Stromal cell of bone marrow (primary cell): Measurements from ENCODE around the gene SRP72.
"Not testable (repeated sequence)": the region's sequence is repeated elsewhere in the genome, so short reads cannot be mapped to it uniquely, and the experiment has no call there.

ENCODE experiments used
- DNase-seq: peaks from one replicate; pipeline ENCODE4 v3.0.0-alpha.2; 2012; ENCODE audit warnings: low read depth

The SRP72 gene, protein sequence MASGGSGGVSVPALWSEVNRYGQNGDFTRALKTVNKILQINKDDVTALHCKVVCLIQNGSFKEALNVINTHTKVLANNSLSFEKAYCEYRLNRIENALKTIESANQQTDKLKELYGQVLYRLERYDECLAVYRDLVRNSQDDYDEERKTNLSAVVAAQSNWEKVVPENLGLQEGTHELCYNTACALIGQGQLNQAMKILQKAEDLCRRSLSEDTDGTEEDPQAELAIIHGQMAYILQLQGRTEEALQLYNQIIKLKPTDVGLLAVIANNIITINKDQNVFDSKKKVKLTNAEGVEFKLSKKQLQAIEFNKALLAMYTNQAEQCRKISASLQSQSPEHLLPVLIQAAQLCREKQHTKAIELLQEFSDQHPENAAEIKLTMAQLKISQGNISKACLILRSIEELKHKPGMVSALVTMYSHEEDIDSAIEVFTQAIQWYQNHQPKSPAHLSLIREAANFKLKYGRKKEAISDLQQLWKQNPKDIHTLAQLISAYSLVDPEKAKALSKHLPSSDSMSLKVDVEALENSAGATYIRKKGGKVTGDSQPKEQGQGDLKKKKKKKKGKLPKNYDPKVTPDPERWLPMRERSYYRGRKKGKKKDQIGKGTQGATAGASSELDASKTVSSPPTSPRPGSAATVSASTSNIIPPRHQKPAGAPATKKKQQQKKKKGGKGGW

DNA sequence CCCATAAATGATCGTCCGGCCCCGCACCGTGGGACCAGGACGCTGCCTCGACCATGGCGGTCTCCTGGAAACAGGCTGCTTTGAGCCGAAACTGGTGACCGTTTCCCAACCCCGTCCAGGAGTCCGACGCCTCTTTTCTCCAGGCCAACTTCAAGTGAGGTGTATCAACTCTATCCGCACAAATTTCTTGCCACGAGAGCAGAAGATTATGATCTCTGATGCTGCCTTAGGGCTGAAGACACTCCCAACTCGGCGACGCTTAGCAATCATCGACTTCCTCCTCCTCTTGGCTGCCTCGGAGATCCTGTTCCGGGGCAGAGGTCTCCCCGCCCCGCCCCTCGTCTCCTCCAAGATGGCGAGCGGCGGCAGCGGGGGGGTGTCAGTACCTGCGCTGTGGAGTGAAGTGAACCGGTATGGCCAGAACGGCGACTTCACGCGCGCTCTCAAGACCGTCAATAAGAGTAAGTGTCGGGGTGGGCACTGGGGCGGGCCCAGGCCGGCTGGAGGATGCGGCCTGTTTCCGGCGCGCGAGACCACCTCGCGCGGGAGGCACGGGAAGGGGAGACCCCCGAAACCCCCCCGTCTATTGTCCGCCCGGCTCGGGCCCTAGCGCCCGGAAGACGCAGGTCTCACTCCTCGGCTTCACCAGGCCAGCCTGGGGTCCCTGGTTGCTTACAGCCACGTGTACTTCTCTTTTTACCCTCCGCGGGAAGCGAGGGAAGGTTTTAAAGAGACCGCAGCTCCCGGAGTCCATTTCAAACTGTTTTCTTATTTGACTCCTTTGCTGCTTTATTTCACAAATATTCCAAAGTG lies at the start of gene SRP72:
Gene SRP72 (plus strand): TSS at position 334 of the 813 bp plus-strand sequence. CDS start 19 bp downstream, at position 353.
- DNase-seq = peak; percentile 80

DNA sequence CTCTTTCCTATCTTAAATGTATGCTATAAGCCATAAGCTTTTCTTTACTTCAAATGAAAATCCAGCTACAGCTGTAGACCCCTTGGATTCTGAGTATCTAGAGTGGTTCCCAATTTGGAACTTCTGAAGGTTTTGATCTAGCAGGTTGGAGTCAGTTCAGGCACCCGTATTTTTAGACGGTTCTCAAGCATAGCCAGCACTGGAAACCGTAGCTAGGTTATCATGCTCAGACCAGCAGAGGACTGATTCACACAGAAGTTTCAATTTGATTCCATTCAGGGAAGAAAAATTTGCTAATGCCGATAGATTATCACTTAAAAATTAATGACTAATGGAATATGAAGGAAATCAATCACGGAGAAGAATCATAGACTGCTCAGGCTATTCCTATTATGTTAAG lies 43.2 kb upstream of the SRP72 start:
- no peak for DNase-seq

DNA sequence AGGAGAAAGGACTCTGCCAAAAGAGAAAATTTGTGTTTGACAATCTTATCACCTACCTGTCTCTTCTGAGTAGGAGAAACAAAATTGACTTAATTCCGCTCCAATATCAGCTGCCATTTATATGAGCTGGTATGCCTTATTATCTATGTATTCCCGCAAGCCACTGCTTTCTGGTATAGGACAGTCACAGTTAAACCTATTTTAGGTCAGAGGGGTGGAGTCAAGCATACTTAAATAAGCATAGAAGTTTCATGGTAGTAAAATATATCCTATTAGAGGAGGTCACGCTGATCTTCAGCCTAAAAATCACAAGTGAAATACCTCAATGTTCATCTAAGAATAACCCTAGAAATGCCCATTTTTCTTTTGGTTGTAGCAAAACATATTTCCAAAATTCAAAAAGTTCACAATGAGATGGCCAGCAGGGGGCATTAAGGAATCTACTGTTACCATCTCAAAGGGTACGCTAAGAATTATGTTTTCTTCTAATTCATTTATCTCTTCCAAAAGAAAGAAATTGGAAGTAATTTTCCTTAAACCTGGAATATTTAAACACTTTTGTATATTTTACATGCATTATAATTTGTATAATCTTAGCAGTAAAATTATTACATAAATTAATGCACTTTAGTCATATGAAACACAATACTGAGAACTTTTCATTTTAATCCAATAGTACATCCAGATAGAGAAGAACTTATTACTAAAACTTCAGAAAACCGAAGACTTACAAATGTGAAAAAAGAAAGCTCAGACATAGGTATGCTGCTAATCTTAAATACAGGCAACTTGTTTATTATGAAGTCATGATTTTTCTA lies 42.5 kb upstream of the SRP72 start:
- DNase-seq = no peak

DNA sequence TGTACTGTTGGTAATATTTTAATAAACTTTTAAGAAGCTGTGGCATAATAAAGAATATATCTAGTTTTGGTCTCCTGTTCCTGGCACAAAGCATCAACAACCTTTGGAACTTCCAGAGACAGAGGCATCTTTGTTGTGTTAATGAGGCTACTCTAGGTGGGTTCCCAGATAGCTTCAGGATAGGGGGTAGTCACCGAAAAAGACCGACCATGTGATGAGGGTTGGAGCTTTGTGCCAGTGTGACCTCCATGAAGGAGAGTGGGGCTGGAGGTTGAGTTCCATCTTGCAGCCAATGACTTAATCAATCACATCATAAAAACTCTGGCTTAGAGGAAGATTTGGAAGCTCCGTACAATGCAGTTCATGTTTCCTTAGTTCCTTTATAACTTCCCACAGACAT lies 41.9 kb upstream of the SRP72 start:
- no peak for DNase-seq

DNA sequence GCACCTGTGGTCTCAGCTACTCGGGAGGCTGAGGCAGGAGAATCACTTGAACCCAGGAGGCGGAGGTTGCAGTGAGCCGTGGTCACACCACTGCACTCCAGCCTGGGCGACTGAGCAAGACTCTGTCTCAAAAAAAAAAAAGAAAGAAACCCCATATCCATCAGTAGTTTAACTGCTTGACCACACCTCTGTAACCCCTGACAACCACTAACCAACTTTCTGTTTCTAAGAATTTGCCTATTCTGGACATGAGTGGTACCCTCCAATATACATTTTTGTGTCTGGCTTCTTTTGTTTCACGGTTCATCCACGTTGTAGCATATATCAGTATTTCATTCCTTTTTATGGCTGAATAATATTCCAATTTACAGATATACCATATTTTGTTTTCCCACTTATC lies 41.1 kb upstream of the SRP72 start:
- DNase-seq = no peak

DNA sequence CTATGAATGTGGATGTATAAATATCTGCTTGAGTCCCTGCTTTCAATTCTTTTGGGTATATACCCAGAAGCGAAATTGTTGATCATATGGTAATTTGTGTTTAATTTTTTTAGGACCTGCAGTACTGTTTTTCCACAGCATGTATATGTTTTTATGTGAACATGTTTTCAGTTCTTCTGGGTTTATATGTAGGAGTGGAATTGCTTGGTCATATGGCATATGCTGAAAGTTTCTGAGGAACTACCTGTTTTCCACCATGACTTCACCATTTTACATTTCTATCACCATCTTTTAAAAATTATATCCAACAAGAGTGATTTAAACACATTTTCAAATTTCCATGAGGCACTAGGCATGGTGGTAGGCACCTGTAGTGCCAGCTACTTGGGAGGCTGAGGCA lies 40.2 kb upstream of the SRP72 start:
- DNase-seq = no peak

DNA sequence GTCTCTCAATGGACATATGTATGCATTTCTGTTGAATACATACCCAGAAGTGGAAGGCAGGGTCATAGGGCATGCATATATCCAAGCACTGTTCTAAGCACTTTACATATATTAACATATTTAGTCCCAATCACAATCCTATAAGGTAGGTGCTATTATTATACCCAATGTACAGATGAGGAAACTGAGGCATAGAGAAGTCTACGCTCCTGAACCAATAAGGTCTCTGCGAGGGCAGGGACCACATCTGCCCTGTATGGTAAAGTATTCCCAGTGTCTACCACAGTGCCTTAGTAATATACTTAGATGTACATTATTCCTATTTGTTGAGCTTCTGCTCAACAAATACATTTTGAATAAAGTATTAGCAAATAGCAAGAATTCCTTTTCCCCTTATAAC lies 37.2 kb upstream of the SRP72 start:
- no peak for DNase-seq

DNA sequence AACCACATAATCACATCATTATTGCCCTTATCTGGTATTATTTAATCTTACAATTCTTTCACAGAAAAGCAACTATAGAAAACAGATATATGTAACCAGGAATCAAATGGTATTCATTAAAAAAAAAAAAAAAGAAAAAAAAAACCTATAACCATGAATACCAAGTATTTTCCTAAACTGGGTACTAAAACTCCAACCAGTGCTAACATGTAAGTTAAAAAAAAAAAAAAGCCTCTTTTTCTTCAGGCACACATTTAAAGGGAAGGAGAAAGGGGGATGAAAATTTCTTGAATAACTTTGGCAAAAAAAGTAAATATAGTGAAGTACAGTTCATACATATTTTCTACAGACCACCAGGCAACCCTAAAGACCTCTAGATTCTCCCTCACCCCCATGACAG lies 34.1 kb upstream of the SRP72 start:
- DNase-seq = no peak

DNA sequence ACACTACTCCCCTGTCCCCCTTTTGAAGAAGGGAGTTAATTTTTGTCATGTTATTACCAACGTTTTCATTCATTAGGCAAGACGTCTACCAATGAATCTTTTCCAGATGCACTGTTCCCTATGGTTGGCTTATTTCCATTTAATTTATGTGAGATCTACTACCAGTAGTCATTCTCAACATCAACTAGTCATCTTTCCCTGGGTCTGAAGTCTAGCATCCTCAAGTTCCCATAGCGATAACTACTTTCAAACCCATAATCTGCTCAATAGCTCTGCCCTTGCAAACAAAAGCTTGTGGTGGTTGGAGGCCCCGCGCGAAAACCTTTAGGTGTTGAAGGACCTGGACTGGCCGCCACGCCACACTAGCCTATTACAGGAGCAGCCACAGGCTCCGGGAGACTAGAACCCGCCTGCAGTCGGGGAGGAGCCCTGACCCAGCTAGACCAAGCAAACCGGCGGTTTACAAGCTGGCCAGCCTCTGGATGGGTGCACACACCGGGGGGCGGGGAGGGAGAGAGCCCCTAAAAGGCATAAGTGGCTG lies 32.7 kb upstream of the SRP72 start:
- no peak for DNase-seq

DNA sequence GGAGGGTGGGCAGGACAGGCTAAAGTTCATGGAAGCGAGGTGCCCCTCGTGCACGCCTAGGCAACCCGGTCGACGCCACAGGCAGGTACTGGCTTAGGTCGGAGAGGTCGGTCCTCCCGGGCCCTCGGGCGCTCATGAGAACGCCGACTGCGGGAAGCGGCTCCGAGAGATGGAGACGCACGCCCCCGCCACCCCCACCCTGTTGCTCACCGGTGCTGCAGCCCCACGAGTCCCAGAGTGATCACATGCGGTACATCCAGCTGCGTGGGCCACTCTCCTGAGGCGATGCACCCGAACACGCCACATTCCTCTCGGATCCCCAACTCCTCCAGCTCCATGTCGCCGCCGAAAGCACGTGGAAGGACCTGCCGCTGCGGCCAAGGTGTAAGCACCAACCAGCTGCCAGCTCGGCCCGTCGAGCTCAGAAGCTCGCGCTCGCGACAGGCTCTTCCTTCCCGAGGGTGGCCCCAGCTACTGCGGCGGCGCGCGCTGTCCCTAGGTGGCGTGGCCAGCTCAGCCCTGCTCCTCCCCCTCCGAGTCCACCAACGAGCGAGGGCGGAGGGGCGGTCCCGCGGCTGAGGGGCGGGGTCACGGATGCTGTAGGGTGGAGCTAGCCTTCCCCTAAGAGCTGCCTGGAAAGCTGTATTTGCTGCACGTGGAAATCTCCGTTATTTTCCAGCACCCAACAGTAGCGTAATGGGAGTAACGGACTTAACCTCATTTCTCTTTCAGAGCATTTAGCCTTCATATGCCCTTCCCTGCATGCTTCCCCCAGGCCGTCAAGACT lies 32.1 kb upstream of the SRP72 start, which contains the start of gene PPAT:
Gene PPAT (minus strand): TSS at position 476 of the 787 bp plus-strand sequence. CDS start 138 bp downstream, at position 338.
- peak; percentile 92 for DNase-seq

DNA sequence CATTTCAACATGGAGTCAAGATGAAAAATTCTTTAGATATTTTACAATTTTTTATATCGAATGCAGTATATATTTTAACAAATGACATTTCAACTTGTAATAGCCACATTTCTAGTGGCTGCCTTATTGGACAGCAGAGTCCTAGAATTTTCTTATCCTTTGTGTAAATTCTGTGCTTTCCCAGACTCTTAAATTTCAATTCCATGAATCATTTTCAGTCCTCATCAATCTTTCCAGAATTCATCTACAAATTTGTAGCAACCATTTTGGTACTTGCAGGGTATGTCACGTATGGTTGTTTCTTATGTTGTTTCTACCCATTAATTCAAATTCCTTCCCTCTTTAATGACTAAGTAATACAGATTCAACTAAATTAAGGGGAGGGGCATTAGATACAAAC lies 28.7 kb upstream of the SRP72 start:
- no peak for DNase-seq

DNA sequence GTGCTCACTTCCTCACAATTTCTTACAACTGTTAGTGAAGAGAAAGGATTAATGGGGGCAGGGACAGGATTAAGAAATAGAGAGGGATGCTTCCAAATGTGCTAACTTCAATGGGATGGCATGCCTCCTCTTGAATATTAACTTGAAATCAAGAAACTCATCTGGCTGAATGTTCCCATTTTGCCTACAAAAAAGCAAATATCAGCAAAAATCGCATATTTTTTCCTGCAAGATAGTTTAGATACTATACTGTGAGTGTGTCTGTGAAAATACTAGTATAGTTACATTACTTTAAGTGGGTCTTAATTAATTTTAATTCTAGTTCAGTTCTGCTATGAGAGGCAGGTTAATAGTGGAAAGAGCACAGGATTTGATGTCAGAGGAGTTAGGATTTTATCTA lies 26.4 kb upstream of the SRP72 start:
- DNase-seq = no peak

DNA sequence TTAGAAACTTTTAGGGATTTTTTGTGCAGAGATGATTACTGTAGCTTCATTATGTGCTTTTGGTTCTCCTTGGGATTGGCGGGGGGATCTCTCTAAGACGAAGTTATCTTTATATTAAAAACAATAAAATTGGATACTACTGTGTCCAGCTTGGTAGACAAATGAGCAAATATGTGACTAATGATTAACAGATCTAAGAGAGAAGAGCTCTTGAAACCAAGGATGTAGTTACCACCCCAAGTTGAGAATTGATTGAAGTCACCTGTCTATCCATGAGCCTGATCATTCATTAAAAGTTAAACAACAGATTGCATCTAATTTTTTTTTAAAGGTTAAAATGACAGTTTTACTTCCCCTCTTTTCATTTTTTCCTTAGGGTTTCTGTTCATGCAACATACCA lies 22.7 kb upstream of the SRP72 start:
- DNase-seq = no peak

DNA sequence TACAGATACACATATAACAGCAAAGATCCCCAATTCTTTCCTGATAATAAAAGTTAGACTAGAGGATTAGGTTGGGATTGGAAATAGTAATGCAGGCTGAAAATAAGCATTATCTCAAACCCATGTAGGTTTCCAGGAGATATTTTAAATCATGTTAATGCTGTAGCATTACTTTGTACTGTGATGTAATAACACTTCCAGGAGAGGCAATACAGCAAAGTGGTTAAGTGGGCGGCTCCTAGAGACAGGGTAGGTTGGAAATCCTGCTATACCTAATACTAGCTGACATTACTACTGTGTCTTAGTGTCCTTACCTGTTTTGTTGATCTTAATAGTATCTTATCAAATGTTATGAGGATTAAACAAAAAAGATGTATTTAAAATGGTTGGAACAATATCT lies 21.7 kb upstream of the SRP72 start:
- DNase-seq = no peak

DNA sequence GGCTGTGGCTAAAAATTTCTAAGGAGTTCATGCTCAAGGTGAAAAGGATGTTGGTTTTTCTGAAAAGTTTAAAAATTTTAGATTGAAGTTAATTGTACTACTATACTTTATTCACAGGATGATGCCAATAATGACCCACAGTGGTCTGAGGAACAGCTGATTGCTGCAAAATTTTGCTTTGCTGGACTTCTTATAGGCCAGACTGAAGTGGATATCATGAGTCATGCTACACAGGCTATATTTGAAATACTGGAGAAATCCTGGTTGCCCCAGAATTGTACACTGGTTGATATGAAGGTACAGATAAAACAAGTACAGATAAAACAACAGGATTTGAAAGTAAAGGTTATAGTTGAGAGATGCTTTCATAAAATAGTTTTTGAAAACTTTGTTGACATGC lies 19.1 kb upstream of the SRP72 start:
- DNase-seq = no peak

DNA sequence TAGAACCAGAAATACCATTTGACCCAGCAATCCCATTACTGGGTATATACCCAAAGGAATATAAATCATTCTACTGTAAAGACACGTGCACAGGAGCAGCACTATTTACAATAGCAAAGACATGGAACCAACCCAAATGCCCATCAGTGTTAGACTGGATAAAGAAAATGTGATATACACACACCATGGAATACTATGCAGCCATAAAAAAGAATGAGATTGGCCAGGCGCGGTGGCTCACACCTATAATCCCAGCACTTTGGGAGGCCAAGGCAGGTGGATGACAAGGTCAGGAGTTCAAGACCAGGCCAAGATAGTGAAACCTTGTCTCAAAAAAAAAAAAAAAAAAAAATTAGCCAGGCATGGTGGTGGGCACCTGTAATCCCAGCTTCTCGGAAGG lies 17.9 kb upstream of the SRP72 start:
- DNase-seq = not testable (repeated sequence)

DNA sequence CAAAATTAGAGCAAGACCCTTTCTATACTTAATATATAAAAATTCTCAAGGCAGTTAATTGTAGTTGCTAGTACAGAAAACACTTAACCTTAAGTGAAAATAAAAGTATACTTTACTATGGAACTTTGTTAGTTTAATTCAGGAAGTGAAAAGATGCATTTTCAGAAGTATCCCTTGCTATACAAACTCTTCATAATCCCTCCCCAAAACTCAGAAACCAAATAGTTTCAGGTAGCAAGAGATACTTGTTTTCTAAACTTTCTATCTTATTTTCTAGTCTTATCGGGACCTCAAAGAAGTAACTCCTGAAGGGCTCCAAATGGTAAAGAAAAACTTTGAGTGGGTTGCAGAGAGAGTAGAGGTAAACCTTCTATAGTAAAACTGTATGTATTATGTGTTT lies 17.1 kb upstream of the SRP72 start:
- no peak for DNase-seq

DNA sequence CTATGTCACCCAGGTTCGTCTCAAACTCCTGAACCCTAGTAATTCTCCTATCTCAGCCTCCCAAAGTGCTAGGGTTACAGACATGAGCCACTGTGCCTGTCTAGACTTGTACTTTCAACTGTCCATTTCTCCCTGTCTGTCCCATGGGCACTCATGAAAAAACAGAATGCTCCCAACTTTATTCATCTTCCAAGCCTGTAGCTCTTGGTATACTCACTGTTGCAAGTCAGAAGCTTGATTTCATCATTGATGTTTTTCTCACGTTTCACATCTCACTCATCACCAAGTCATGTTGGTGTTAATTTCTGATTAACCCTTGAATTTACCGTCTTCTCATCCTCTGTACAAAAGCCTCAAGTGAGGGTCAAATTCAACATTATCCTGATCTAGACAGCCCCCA lies 7.3 kb upstream of the SRP72 start:
- no peak for DNase-seq

DNA sequence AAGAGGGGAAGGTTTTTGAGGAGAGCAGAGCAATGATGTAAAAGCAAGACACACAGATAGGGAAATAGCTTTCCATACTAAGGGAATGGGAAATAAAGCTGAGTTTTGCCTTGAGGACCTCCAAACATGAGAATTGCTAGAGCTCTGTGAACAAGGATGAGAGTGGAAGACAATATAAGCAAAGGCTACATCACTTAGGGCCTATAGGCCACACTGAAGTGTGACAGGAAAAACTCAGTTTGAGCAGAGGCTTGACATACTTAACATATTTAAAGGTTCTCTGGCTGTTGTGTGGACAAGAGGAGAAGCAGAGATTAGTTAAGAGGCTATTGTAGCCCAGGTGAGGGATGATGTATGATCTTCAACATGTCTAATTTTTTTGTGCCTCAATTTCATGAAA lies 5.3 kb upstream of the SRP72 start:
- no peak for DNase-seq

DNA sequence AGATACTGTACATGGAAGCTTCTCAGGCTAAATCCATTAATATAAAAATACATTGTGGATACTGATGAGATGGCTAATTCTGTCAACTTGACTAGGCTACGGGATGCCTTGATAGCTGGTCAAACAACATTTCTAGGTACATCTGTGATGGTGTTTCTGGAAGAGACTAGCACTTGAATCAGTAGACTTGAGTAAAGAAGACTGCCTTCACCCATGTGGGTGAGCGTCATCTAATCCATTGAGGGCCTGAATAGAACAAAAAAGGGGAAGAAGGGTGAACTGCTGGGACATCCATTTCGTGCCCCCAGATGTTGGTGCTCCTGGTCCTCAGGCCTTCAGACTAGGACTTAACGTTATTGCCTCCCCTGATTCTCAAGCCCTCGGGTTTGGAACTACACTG lies 3.7 kb upstream of the SRP72 start:
- DNase-seq = no peak

DNA sequence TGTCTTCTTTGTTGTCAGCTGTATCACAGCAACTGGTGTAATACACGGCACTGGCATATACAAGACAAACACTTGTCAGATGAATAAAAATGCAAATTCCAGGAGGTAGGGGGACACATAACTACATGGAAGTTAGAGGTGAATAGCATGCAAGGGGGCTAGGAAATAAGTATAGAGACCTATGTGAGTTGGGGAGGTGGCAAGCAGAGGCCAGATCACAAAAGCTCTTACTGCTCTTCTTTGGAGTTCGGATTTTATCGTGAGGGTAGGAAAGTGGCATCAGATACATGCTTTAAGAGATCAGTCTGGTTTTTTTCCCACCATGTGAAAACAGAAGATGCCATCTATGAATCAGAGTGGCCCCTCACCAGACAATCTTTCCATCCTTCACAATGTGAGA lies 2.8 kb upstream of the SRP72 start:
- no peak for DNase-seq
